ENCODE measurements around the gene OR10A6. TPM values are rescaled to one million over a fixed set of nuclear protein-coding genes. Genes with fewer than 3 reads are reported as not detected.

Gene OR10A6
- total RNA-seq, 2 donors from 2014 or later, result not detected

- no peaks in the 10 kb centered on the region for H3K9me3 ChIP-seq
- no peaks in the 10 kb centered on the region for H3K4me1 ChIP-seq (replicated peaks)
- 77% methylated on average over 1 of the region's 1 CpG for WGBS
- TF ChIP-seq POLR2A (IDR thresholded peaks at IDR 0.05) (no peak), CTCF (IDR thresholded peaks at IDR 0.05) (no peak), POLR2AphosphoS5 (IDR thresholded peaks at IDR 0.05) (no peak)
- H3K4me3 ChIP-seq, result no peak overlapping the region
- no peaks in the 10 kb centered on the region for H3K36me3 ChIP-seq
- H3K27me3 ChIP-seq (replicated peaks; ENCODE audit: insufficient read depth), result no peaks in the 10 kb centered on the region
- DNase-seq (ENCODE audit: low spot score), result no peak
- intact Hi-C loops (cut with DNase I), result no loop called here
- H3K27ac ChIP-seq, result no peak overlapping the region
Observed at GRCh38 chr11:7896009-7896785, 34.9 kb downstream of the OR10A6 start.

GRCh38 chr11:7894251-7894650 lies 36.8 kb downstream of the OR10A6 start:
- Histone ChIP-seq H3K27ac (no peak overlapping the region), H3K36me3 (no peaks in the 10 kb centered on the region), H3K9me3 (no peaks in the 10 kb centered on the region), H3K4me1 (replicated peaks) (no peaks in the 10 kb centered on the region), H3K4me3 (no peak overlapping the region), H3K27me3 (replicated peaks; ENCODE audit: insufficient read depth) (no peaks in the 10 kb centered on the region)
- WGBS, result 37% methylated on average over 3 of the region's 3 CpGs
- no peak for DNase-seq (ENCODE audit: low spot score)
- TF ChIP-seq POLR2A (IDR thresholded peaks at IDR 0.05) (no peak), POLR2AphosphoS5 (IDR thresholded peaks at IDR 0.05) (no peak), CTCF (IDR thresholded peaks at IDR 0.05) (no peak)
- intact Hi-C loops (cut with DNase I), result no loop called here

GRCh38 chr11:7893796-7894195 lies 37.3 kb downstream of the OR10A6 start:
- 58% methylated on average over 2 of the region's 2 CpGs for WGBS
- Histone ChIP-seq H3K4me3 (no peak overlapping the region), H3K27ac (no peak overlapping the region), H3K9me3 (no peaks in the 10 kb centered on the region), H3K27me3 (replicated peaks; ENCODE audit: insufficient read depth) (no peaks in the 10 kb centered on the region), H3K4me1 (replicated peaks) (no peaks in the 10 kb centered on the region), H3K36me3 (no peaks in the 10 kb centered on the region)
- intact Hi-C loops (cut with DNase I), result loop anchor here (2.0 kb wide), 1 partner anchor 93 kb away; the partner anchor contains the start of gene EIF3F
- TF ChIP-seq POLR2A (IDR thresholded peaks at IDR 0.05) (no peak), POLR2AphosphoS5 (IDR thresholded peaks at IDR 0.05) (no peak)
- DNase-seq (ENCODE audit: low spot score), result no peak

GRCh38 chr11:7892840-7893254 lies 38.2 kb downstream of the OR10A6 start:
- no peak for DNase-seq (ENCODE audit: low spot score)
- no peak overlapping the region for H3K27ac ChIP-seq
- TF ChIP-seq CTCF (IDR thresholded peaks at IDR 0.05) (peak; percentile 23 to 80 (median 56)), POLR2A (IDR thresholded peaks at IDR 0.05) (no peak), POLR2AphosphoS5 (IDR thresholded peaks at IDR 0.05) (peak; percentile 32)
- no peaks in the 10 kb centered on the region for H3K27me3 ChIP-seq (replicated peaks; ENCODE audit: insufficient read depth)
- H3K36me3 ChIP-seq, result no peaks in the 10 kb centered on the region
- H3K4me3 ChIP-seq, result no peak overlapping the region
- H3K4me1 ChIP-seq (replicated peaks), result no peaks in the 10 kb centered on the region
- 15% methylated on average over 2 of the region's 2 CpGs for whole genome bisulfite sequencing
- intact Hi-C loops (cut with DNase I), result loop anchor here (2.0 kb wide), 1 partner anchor 94 kb away; the partner anchor contains the start of gene EIF3F
- H3K9me3 ChIP-seq, result no peaks in the 10 kb centered on the region

- Histone ChIP-seq H3K9me3 (no peaks in the 10 kb centered on the region), H3K4me1 (replicated peaks) (no peaks in the 10 kb centered on the region), H3K27me3 (replicated peaks; ENCODE audit: insufficient read depth) (no peaks in the 10 kb centered on the region), H3K27ac (no peak overlapping the region), H3K4me3 (no peak overlapping the region), H3K36me3 (no peaks in the 10 kb centered on the region)
- no peak for TF ChIP-seq POLR2A (IDR thresholded peaks at IDR 0.05)
- no peak for TF ChIP-seq CTCF (IDR thresholded peaks at IDR 0.05)
- TF ChIP-seq POLR2AphosphoS5 (IDR thresholded peaks at IDR 0.05), result no peak
- intact Hi-C loops (cut with DNase I), result loop anchor here (2.0 kb wide), 1 partner anchor 95 kb away; the partner anchor contains the start of gene EIF3F
- 54% methylated on average over 6 of the region's 6 CpGs for WGBS
- DNase-seq (ENCODE audit: low spot score), result no peak
Observed at GRCh38 chr11:7892059-7892699, 38.9 kb downstream of the OR10A6 start.
